BLaER1 (cell line): ENCODE data around the gene SMARCA2.

Source experiments
- H3K27ac ChIP-seq: shearing (Covaris generic); formaldehyde crosslinking; 2 replicates; pipeline ENCODE4 v1.8.1; 2022
- H3K27me3 ChIP-seq: shearing (Covaris generic); formaldehyde crosslinking; 2 replicates; pipeline ENCODE4 v1.8.1; 2022
- H3K36me3 ChIP-seq: shearing (Covaris generic); formaldehyde crosslinking; 2 replicates; pipeline ENCODE4 v1.8.1; 2022
- H3K4me1 ChIP-seq: shearing (Covaris generic); formaldehyde crosslinking; 2 replicates; pipeline ENCODE4 v1.8.1; 2022
- H3K4me2 ChIP-seq: shearing (Covaris generic); formaldehyde crosslinking; 2 replicates; pipeline ENCODE4 v1.8.1; 2022
- H3K4me3 ChIP-seq: shearing (Covaris generic); formaldehyde crosslinking; 2 replicates; pipeline ENCODE4 v1.8.1; 2022
- H3K9ac ChIP-seq: shearing (Covaris generic); formaldehyde crosslinking; 2 replicates; pipeline ENCODE4 v1.8.1; 2022
- H3K9me3 ChIP-seq: shearing (Covaris generic); formaldehyde crosslinking; 2 replicates; pipeline ENCODE4 v1.8.1; 2022
- H4K20me1 ChIP-seq: shearing (Covaris generic); formaldehyde crosslinking; 2 replicates; pipeline ENCODE4 v1.8.1; 2022
- Cebpa-rat ChIP-seq: shearing (Covaris generic); IDR thresholded peaks from 2 replicates; pipeline ENCODE4 v1.8.1; 2022

Gene SMARCA2

DNA sequence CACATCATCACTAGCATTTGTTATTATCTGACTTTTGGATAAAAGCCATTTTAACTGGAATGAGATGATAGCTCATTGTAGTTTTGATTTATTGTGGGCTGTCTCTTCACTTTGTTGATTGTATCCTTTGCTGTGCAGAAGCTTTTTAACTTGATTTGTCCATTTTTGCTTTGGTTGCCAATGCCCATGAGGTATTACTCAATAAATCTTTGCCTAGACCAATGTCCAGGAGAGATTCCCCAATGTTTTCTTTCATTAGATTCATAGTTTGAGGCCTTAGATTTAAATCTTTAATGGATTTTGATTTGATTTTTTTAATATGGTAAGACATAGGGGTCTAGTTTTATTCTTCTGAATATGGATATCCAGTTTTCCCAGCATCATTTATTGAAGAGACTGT lies 28.8 kb upstream of the SMARCA2 start:
- Histone ChIP-seq H3K36me3 (no peaks in the 10 kb centered on the region), H3K27ac (no peak overlapping the region), H3K9me3 (no peaks in the 10 kb centered on the region), H3K4me2 (no peak overlapping the region), H4K20me1 (no peaks in the 10 kb centered on the region), H3K9ac (no peak overlapping the region), H3K4me3 (no peak overlapping the region), H3K27me3 (no peaks in the 10 kb centered on the region), H3K4me1 (no peaks in the 10 kb centered on the region)
- no peak for TF ChIP-seq Cebpa-rat

DNA sequence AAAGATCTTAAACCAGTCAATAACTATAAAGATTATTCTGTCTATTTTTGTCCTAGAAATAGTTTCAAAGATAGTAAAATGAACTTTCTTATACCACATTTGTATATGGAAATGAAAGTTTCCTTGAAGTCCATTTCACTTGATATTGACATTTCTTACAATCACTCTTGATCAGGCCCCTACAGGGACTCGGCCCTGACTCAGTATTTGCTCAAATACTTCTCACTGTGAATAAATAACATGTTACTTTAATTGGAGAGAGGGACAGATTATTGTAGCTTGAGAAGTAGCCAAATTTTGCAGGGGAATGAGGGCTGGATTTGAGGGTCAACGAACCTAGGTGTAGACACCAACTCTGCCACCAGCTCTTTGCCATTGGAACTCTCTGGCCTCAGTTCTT lies 25.6 kb upstream of the SMARCA2 start:
- H3K9ac ChIP-seq = no peak overlapping the region
- H4K20me1 ChIP-seq = no peaks in the 10 kb centered on the region
- TF ChIP-seq Cebpa-rat = no peak
- no peak overlapping the region for H3K4me2 ChIP-seq
- no peak overlapping the region for H3K27ac ChIP-seq
- no peaks in the 10 kb centered on the region for H3K27me3 ChIP-seq
- H3K36me3 ChIP-seq = no peaks in the 10 kb centered on the region
- H3K4me3 ChIP-seq = no peak overlapping the region
- H3K4me1 ChIP-seq = no peaks in the 10 kb centered on the region
- H3K9me3 ChIP-seq = no peaks in the 10 kb centered on the region

DNA sequence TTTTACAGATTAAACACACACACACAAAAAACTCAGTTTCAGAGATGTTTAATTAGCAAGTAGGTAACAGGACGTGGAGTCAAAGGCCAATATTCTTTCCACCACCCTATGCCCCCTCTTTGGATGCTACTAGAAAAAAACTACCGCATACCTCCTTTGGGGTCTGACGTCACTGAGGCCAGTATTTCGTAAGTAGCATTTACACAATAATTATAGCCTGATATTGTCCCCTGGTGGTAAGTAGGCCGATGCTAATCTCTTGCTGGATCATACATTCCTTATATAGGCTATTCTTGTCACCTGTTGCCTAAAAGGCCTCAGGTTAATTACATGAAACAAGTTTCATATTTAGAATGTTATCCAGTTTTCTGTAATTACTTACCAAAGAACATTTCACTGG lies 21.0 kb upstream of the SMARCA2 start:
- no peaks in the 10 kb centered on the region for H3K27me3 ChIP-seq
- no peak overlapping the region for H3K4me3 ChIP-seq
- H3K9me3 ChIP-seq = no peaks in the 10 kb centered on the region
- H3K4me2 ChIP-seq = no peak overlapping the region
- no peaks in the 10 kb centered on the region for H3K4me1 ChIP-seq
- H3K36me3 ChIP-seq = no peaks in the 10 kb centered on the region
- no peaks in the 10 kb centered on the region for H4K20me1 ChIP-seq
- TF ChIP-seq Cebpa-rat = no peak
- H3K27ac ChIP-seq = no peak overlapping the region
- H3K9ac ChIP-seq = no peak overlapping the region

DNA sequence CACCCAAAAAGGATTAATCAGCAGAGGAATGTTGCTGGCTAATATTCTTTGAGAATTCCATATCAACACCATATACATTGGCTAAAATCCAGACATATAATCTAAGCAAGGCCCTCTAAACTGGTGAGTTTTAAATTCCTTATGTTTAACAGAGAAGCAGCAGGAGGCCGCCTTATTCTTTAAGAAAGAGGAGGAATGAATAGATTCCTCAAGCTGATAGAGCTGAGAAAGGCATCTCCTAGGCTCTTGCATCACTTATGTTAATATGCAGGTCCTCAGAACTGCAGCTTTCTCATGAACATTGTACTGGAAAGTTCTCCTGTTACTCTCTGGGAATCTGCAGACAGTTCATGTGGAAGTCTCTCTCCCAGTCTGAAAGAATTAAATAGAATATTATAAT lies 20.1 kb upstream of the SMARCA2 start:
- H3K36me3 ChIP-seq = no peaks in the 10 kb centered on the region
- no peaks in the 10 kb centered on the region for H3K9me3 ChIP-seq
- H3K4me1 ChIP-seq = no peaks in the 10 kb centered on the region
- no peak overlapping the region for H3K27ac ChIP-seq
- no peaks in the 10 kb centered on the region for H4K20me1 ChIP-seq
- H3K27me3 ChIP-seq = no peaks in the 10 kb centered on the region
- TF ChIP-seq Cebpa-rat = no peak
- no peak overlapping the region for H3K4me3 ChIP-seq
- no peak overlapping the region for H3K4me2 ChIP-seq
- no peak overlapping the region for H3K9ac ChIP-seq

DNA sequence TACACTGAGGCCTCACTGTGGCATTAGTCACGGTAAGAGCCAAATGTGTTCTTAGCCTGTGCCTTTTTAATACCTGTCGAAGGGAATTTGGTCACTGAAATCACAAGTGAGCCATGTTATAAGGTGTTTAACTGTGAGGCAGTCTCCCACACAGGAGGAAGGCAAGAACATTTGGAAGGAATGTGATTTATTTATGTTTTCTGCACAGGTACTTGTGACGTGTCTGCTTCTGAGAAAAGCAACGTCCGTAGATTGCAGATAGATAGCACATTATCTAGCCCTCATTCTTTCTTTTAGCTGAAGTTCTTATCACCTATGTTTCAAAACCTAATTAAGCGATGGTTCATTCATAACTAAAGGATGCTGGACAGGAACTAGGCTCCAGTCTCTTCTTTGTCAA lies 19.0 kb upstream of the SMARCA2 start:
- Histone ChIP-seq H3K9ac (no peak overlapping the region), H3K36me3 (no peaks in the 10 kb centered on the region), H3K4me3 (no peak overlapping the region), H4K20me1 (no peaks in the 10 kb centered on the region), H3K4me2 (no peak overlapping the region), H3K4me1 (no peaks in the 10 kb centered on the region), H3K27me3 (no peaks in the 10 kb centered on the region), H3K9me3 (no peaks in the 10 kb centered on the region), H3K27ac (no peak overlapping the region)
- no peak for TF ChIP-seq Cebpa-rat

DNA sequence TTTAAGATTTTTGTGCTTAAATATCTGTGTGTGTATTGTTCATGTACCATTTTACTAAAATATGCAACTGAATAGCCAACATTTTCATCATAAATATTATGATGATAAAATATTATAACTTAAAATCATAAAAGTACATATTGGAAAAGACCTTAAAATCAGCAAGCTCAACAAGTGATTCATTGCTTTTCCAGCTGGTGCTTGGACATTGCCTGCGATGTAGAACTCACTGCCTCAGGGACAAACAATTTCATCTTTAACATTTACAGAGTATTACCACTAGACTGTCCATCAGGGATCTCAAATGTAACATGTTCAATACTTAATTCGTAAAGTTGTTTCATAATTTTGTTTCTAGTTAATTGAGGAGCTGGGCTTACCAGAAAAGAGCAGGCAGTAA lies 17.5 kb upstream of the SMARCA2 start:
- Histone ChIP-seq H3K4me1 (no peaks in the 10 kb centered on the region), H3K4me3 (no peak overlapping the region), H3K9me3 (no peaks in the 10 kb centered on the region), H3K27me3 (no peaks in the 10 kb centered on the region), H3K36me3 (no peaks in the 10 kb centered on the region), H3K4me2 (no peak overlapping the region), H3K27ac (no peak overlapping the region), H3K9ac (no peak overlapping the region), H4K20me1 (no peaks in the 10 kb centered on the region)
- no peak for TF ChIP-seq Cebpa-rat

DNA sequence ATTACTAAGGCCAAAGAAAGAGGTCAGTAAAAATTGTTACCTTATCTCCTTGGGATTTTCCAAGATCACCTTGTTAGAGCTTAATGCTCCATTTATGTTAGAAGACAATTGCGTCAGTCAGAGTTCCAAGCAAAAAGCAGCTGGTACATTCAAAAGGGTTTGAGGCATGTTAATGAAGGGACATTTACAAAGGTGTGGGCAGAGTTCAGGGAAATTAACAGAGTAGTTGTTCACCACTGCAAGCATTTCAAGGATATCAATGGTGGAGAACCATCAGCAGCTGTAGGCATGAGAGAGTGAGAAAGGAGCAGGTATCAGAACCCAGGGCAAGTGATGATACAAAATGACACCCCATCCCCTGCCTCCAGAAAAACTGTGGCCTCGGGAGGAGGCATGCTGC lies 17.0 kb upstream of the SMARCA2 start:
- no peak overlapping the region for H3K4me2 ChIP-seq
- H3K36me3 ChIP-seq = no peaks in the 10 kb centered on the region
- no peak overlapping the region for H3K9ac ChIP-seq
- no peaks in the 10 kb centered on the region for H3K27me3 ChIP-seq
- H3K4me3 ChIP-seq = no peak overlapping the region
- H3K9me3 ChIP-seq = no peaks in the 10 kb centered on the region
- no peak for TF ChIP-seq Cebpa-rat
- no peaks in the 10 kb centered on the region for H4K20me1 ChIP-seq
- no peak overlapping the region for H3K27ac ChIP-seq
- H3K4me1 ChIP-seq = no peaks in the 10 kb centered on the region

DNA sequence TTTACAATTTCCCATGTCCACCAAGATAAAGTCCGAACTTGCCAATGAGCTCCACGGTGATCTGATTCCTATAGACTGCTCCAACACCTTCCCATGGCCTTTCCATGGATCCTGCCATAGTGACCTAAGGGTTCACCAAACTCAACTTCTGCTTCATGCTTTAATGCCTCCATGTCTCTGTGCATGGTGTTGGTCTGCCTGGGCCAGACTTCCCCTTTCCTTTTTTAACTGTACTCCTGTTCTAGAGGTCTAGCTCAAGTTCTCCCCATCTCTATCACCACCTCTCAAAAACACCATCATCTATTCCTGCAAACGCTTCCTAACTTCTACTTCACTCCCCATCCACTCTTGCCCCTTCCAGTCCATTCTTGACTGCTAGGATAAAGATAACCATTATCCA lies 14.8 kb upstream of the SMARCA2 start:
- H3K27ac ChIP-seq = no peak overlapping the region
- H3K27me3 ChIP-seq = no peaks in the 10 kb centered on the region
- no peak for TF ChIP-seq Cebpa-rat
- H3K9me3 ChIP-seq = no peaks in the 10 kb centered on the region
- no peaks in the 10 kb centered on the region for H3K36me3 ChIP-seq
- H3K4me1 ChIP-seq = no peaks in the 10 kb centered on the region
- no peak overlapping the region for H3K4me2 ChIP-seq
- H3K4me3 ChIP-seq = no peak overlapping the region
- H3K9ac ChIP-seq = no peak overlapping the region
- H4K20me1 ChIP-seq = no peaks in the 10 kb centered on the region

DNA sequence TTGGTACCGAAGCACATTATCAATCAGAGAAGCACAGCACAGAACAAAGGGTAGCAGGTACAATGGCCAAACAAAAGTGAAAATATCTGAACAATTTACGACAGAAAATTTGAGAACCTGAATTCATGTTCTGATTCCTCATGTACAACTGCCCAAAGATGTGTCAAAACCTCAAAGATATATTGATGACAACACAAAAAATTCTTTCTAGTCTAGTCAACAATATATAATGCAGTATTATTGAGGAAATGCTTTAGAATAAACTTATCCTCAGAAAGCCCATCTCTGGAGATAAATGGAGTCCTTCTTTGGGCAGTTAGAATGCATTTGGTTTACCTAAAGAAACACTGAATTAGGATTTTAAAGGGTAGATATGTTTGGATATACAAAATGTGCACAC lies 6.8 kb upstream of the SMARCA2 start:
- Histone ChIP-seq H3K9me3 (no peaks in the 10 kb centered on the region), H3K9ac (no peak overlapping the region), H3K4me2 (no peak overlapping the region), H4K20me1 (no peaks in the 10 kb centered on the region), H3K27me3 (no peaks in the 10 kb centered on the region), H3K4me3 (no peak overlapping the region), H3K36me3 (no peaks in the 10 kb centered on the region), H3K27ac (no peak overlapping the region), H3K4me1 (peaks cover under 1% of the 10 kb centered on the region)
- TF ChIP-seq Cebpa-rat = no peak

DNA sequence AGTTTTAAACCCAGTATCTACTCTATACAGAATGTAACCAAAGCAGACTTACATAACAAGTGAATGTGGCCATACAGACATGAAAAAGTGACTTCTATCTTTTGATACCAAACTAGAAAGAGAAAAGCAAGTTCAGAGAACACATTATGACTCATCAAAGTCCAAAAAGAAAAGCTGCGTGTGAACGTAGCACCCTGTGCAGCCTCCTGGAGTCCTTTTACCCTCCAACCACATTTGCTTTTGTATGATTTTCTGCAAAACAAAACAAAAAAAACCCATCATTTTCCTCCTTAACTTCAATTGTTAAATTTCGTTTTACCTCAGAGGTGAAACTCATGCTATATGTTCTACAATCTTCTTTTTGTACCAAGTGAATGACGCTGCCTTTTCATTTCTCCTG lies 2.8 kb upstream of the SMARCA2 start:
- no peaks in the 10 kb centered on the region for H4K20me1 ChIP-seq
- no peak overlapping the region for H3K27ac ChIP-seq
- peaks cover 10% of the 10 kb centered on the region for H3K4me1 ChIP-seq
- H3K9me3 ChIP-seq = no peaks in the 10 kb centered on the region
- no peaks in the 10 kb centered on the region for H3K27me3 ChIP-seq
- no peak overlapping the region for H3K9ac ChIP-seq
- H3K4me2 ChIP-seq = no peak overlapping the region
- H3K36me3 ChIP-seq = no peaks in the 10 kb centered on the region
- no peak for TF ChIP-seq Cebpa-rat
- no peak overlapping the region for H3K4me3 ChIP-seq

DNA sequence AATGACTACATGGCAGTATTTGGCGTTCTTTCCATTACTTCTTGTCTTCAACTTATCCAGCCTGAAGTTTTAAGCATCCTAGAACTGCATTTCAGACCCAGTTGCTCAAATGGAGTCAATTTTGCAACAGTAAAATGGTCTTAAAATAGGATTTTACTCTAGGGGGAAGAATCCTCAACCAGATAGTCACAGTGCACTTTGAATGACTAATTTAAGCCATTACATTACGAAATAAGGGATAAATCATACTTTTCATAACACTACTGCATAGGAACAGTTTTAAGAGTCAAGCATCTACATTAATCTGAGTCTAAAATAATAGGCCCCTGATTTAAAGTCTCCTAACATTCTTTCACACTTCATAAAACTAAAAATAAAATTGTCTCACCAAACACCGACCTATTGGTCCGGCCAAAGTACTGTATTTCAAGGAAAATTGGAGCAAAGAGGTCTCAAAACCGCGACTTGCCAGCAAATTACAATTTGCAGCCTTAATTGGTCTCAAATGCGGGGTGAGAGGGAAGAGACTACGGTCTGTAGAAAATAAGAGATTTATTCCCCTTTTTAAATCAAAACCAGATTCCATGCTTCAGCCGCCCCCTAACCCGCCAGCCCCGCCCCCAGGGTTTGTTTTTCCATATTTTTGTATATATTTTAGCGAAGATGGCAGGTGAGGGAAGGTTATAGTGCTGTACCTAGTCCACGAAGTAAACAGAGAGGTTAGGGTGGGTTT lies 1.2 kb upstream of the SMARCA2 start:
- Histone ChIP-seq H3K36me3 (no peaks in the 10 kb centered on the region), H3K27me3 (no peaks in the 10 kb centered on the region), H3K27ac (no peak overlapping the region), H3K9me3 (no peaks in the 10 kb centered on the region), H4K20me1 (peaks cover 14% of the 10 kb centered on the region), H3K4me2 (peak overlapping the region; percentile 90), H3K9ac (peak overlapping the region; percentile 81), H3K4me3 (peak overlapping the region; percentile 98), H3K4me1 (peaks cover 18% of the 10 kb centered on the region)
- TF ChIP-seq Cebpa-rat = no peak
